Gastroesophageal sphincter (tissue), 4 donors: ENCODE data around the gene AMH. TPM values are rescaled to one million over a fixed set of nuclear protein-coding genes. Genes with fewer than 3 reads are reported as not detected.

Experiments
- ATAC-seq: fragments of 150-250 bp; one replicate; pipeline ENCODE4 v1.9.1; 2016; ENCODE audit warnings: mild to moderate bottlenecking, moderate library complexity
- H3K27ac ChIP-seq, 4 donors: fragments of 200-600 bp; sonication (generic) in 3 of 4; 1 replicate in 3 of 4; 2 replicates in 1 of 4; pipeline ENCODE4 v1.5.1; 2016 to 2019
- H3K27me3 ChIP-seq: fragments of 200-600 bp; sonication (generic); one replicate; pipeline ENCODE4 v1.5.1; 2019
- H3K36me3 ChIP-seq, 2 donors: fragments of 200-600 bp; sonication (generic); one replicate each; pipeline ENCODE4 v1.5.1; 2019; ENCODE audit warnings: control low read depth in 1 of 2
- H3K4me1 ChIP-seq, 3 donors: fragments of 200-600 bp; sonication (generic); 1 replicate in 2 of 3; 2 replicates in 1 of 3; pipeline ENCODE4 v1.5.1; 2016 to 2019; ENCODE audit warnings: control low read depth in 2 of 3
- H3K4me3 ChIP-seq, 2 donors: fragments of 200-600 bp; sonication (generic); one replicate each; pipeline ENCODE4 v1.5.1; 2019; ENCODE audit warnings: mild to moderate bottlenecking in 1 of 2, moderate library complexity in 1 of 2
- H3K9me3 ChIP-seq, 3 donors: fragments of 200-600 bp; sonication (generic); one replicate each; pipeline ENCODE4 v1.5.1; 2017 to 2019; ENCODE audit warnings: control low read depth in 2 of 3
- EP300 ChIP-seq: sonication (generic); formaldehyde crosslinking; IDR thresholded peaks from one replicate; pipeline ENCODE4 v1.6.1; 2017; ENCODE audit warnings: antibody characterized with exemption, mild to moderate bottlenecking
- POLR2A ChIP-seq, 2 donors: fragments of 450-650 bp; IDR thresholded peaks; one replicate each; pipeline ENCODE4 v1.6.1; 2017; ENCODE audit warnings: antibody characterized with exemption in 2 of 2, mild to moderate bottlenecking in 2 of 2, moderate library complexity in 1 of 2
- POLR2AphosphoS5 ChIP-seq: sonication (generic); formaldehyde crosslinking; IDR thresholded peaks from one replicate; pipeline ENCODE4 v1.6.1; 2017; ENCODE audit warnings: antibody characterized with exemption
- WGBS, 2 donors: methylation state at CpG; one replicate each; pipeline ENCODE4 v1.1.5; 2018; ENCODE audit warnings: low coverage in 1 of 2; 5-methylcytosine and 5-hydroxymethylcytosine counted together
- total RNA-seq, 4 donors: library from RNA; depleted of rRNA; stranded (reverse); fragments of >200 nt; gene quantifications; one replicate each; pipeline ENCODE4 v1.1.0, GENCODE V29; 2016
- TF ChIP-seq, protein P1 (sequence below), 4 experiments: fragments of 200-600 bp in 2 of 4; fragments of 450-650 bp in 2 of 4; sonication (generic) in 1 of 4; IDR thresholded peaks; one replicate each; pipeline ENCODE4 v1.5.1; 2017 to 2019; ENCODE audit warnings: antibody characterized with exemption in 4 of 4, mild to moderate bottlenecking in 2 of 4, moderate library complexity in 2 of 4

The AMH gene
- total RNA-seq, 4 donors from 2014 or later, result 0.23 to 1.2 (median 0.47) TPM

DNA sequence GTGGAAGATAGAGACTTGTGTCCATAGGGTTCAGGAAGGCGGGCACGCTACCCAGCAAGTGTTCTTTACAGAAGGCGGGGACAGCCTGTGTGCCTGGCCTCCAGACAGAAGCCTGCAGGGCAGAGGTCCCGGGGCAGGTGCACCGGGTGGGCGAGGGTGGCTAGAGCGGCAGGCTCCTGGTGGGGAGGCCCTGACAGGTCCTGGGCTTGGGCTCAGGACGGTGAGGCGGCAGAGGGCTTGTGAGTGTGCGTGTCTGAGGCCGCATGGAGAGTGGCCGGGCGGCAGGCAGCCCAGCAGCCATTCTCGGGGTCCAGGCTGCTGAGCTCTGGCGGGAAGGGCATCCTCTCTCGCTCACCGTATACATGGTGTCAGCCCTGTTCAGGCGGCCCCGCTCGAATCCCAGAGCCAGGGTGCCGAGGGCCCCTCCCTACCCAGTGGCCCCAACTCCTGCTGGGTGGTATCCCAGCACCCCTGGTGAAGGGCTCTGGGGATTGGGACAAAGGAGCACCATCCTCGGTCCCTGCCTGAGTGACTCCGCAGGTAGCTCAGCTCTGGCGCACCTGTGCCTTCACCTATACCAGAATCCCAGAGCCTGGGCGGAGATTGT, 3.0 kb upstream of the AMH start:
- WGBS, 2 donors, result 90 to 100% methylated on average over 1 to 2 of the region's 25 CpGs
- peaks cover 0 to 68% of the 10 kb centered on the region in 2 donors for H3K36me3 ChIP-seq

DNA sequence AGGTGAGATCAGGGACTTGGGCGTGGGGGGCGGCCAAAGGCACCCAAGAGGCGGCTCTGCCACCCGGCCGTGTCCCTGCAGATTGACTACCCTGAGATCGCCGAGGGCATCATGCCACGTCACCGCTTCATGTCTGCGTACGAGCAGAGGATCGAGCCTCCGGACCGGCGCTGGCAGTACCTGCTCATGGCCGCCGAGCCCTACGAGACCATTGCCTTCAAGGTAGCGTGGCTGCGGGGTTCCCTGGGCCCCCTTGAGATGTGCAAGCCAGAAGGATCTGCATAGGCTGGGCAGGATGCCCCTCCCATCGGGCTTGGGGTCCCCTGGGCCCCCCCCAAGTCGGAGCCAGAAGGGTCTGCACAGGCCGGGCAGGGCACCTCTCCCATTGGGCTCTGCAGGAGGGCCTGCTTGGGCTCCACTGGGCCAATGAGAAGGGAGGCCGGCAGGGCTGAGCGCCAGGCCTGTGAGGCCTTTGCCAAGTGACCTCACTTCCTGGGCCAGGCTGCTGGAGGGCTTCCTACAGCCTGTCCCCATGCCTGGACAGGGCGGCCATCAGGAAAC, 2.2 kb upstream of the AMH start:
- WGBS, 2 donors, result no CpG with 5 or more reads among the region's 26 CpGs
- Histone ChIP-seq H3K4me3 (no peak overlapping the region), H3K27ac (no peak overlapping the region), H3K4me1 (peaks cover 0 to 62% (median 20%) of the 10 kb centered on the region in 3 donors), H3K27me3 (peaks cover 28% of the 10 kb centered on the region), H3K36me3 (peaks cover 0 to 68% of the 10 kb centered on the region in 2 donors), H3K9me3 (no peaks in the 10 kb centered on the region)
- no peak for ATAC-seq
- TF ChIP-seq, protein P1, sequence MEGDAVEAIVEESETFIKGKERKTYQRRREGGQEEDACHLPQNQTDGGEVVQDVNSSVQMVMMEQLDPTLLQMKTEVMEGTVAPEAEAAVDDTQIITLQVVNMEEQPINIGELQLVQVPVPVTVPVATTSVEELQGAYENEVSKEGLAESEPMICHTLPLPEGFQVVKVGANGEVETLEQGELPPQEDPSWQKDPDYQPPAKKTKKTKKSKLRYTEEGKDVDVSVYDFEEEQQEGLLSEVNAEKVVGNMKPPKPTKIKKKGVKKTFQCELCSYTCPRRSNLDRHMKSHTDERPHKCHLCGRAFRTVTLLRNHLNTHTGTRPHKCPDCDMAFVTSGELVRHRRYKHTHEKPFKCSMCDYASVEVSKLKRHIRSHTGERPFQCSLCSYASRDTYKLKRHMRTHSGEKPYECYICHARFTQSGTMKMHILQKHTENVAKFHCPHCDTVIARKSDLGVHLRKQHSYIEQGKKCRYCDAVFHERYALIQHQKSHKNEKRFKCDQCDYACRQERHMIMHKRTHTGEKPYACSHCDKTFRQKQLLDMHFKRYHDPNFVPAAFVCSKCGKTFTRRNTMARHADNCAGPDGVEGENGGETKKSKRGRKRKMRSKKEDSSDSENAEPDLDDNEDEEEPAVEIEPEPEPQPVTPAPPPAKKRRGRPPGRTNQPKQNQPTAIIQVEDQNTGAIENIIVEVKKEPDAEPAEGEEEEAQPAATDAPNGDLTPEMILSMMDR (IDR thresholded peaks at IDR 0.05), result no peak
- TF ChIP-seq POLR2AphosphoS5, result no peak
- TF ChIP-seq POLR2A (IDR thresholded peaks at IDR 0.05), result no peak
- no peak for TF ChIP-seq EP300

More for the DNA sequence above, 3.0 kb upstream of the AMH start:
- no peaks in the 10 kb centered on the region for H3K9me3 ChIP-seq
- no peak for ATAC-seq
- peaks cover 20% of the 10 kb centered on the region for H3K27me3 ChIP-seq
- H3K4me3 ChIP-seq, result no peak overlapping the region
- H3K27ac ChIP-seq, result no peak overlapping the region
- H3K4me1 ChIP-seq, result peaks cover 0 to 62% (median 20%) of the 10 kb centered on the region in 3 donors
- no peak for TF ChIP-seq POLR2A (IDR thresholded peaks at IDR 0.05)
- TF ChIP-seq, protein P1 (IDR thresholded peaks at IDR 0.05), result no peak
- no peak for TF ChIP-seq POLR2AphosphoS5
- TF ChIP-seq EP300, result no peak

DNA sequence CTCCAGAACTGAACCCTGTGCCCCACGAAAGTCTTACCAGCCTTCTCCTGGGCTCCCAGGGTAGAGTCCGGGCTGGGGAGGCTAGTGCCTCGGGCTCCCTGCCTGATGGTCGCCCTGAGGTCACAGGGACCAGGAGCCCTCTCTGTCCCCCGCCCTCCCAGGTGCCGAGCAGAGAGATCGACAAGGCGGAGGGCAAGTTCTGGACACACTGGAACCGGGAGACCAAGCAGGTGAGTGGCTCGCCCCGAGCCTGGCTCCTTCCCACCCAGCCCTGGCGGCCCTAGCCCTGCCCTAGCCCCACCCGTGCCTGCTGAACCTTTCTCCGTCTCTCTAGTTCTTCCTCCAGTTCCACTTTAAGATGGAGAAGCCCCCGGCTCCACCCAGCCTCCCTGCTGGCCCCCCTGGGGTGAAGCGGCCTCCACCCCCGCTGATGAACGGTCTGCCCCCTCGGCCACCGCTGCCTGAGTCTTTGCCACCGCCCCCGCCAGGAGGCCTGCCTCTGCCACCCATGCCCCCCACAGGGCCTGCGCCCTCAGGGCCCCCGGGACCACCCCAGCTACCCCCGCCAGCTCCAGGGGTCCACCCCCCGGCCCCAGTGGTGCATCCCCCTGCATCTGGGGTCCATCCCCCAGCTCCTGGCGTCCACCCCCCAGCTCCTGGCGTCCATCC, 1.6 kb upstream of the AMH start:
- Histone ChIP-seq H3K27me3 (peaks cover 35% of the 10 kb centered on the region), H3K36me3 (peaks cover 0 to 68% of the 10 kb centered on the region in 2 donors), H3K4me1 (peaks cover 0 to 62% (median 23%) of the 10 kb centered on the region in 3 donors), H3K9me3 (no peaks in the 10 kb centered on the region), H3K4me3 (no peak overlapping the region), H3K27ac (no peak overlapping the region)
- WGBS, 2 donors, result no CpG with 5 or more reads among the region's 28 CpGs
- no peak for ATAC-seq
- no peak for TF ChIP-seq POLR2AphosphoS5
- TF ChIP-seq, protein P1 (IDR thresholded peaks at IDR 0.05), result no peak
- no peak for TF ChIP-seq EP300
- no peak for TF ChIP-seq POLR2A (IDR thresholded peaks at IDR 0.05)

DNA sequence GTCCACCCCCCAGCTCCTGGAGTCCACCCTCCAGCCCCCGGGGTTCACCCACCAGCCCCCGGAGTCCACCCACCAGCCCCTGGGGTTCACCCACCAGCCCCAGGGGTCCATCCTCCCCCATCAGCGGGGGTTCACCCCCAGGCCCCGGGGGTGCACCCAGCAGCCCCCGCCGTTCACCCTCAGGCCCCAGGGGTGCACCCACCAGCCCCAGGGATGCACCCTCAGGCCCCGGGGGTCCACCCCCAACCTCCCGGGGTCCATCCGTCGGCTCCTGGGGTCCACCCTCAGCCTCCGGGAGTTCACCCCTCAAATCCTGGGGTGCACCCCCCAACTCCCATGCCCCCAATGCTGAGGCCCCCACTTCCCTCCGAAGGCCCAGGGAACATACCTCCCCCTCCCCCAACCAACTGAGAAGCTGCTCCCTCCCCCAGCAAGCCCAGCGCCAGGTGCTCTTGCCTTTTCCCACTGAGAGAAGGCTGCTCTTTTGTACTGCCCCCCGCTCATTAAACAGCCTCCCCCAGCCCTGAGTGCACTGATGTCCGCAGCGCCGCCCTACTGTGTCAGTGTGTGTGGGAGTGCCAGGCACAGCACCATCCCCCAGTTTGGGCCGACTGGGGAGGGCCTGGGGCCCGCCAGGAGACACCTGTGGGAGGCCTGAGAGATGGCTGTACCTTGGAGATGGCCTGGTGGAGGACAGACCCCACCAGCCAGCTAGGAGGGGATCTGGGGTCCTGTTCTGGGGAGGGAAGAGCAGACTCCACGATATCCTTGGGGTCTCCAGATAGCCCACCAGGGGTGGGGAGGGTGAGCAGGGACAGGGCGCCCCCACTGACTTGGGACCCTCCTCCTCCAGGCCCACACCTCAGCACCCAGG, 750 bp upstream of the AMH start:
- WGBS, 2 donors, result no CpG with 5 or more reads among the region's 21 CpGs
- no peak for ATAC-seq

More for the DNA sequence above, 750 bp upstream of the AMH start:
- Histone ChIP-seq H3K36me3 (peaks cover 0 to 64% of the 10 kb centered on the region in 2 donors), H3K4me1 (peaks cover 0 to 62% (median 31%) of the 10 kb centered on the region in 3 donors), H3K4me3 (no peak overlapping the region), H3K9me3 (no peaks in the 10 kb centered on the region), H3K27ac (no peak overlapping the region), H3K27me3 (peaks cover 43% of the 10 kb centered on the region)
- no peak for TF ChIP-seq POLR2A (IDR thresholded peaks at IDR 0.05)
